SK-N-SH treated with all-trans-retinoic acid at 6 μM for 48 hours (cell line): Measurements from ENCODE around the gene CASP3.
"Not testable (repeated sequence)": the region's sequence is repeated elsewhere in the genome, so short reads cannot be mapped to it uniquely, and the experiment has no call there.

Experiments
- ATAC-seq: fragments of 200-7000 bp; cut with Tn5 transposase; 3 replicates; pipeline ENCODE4 v1.9.1; 2020; ENCODE audit warnings: mild to moderate bottlenecking, moderate library complexity
- ARNTL ChIP-seq: fragments of 450-650 bp; formaldehyde crosslinking; IDR thresholded peaks from 2 replicates; pipeline ENCODE4 v1.5.0; 2020; ENCODE audit warnings: low read depth, mild to moderate bottlenecking, moderate library complexity, borderline replicate concordance
- BACH2 ChIP-seq: fragments of 250-450 bp; sonication (Bioruptor Pico); IDR thresholded peaks from 2 replicates; pipeline ENCODE4 v1.9.0; 2021; ENCODE audit warnings: mild to moderate bottlenecking, borderline replicate concordance
- CREB5 ChIP-seq: fragments of 250-450 bp; sonication (Bioruptor Pico); IDR thresholded peaks from 2 replicates; pipeline ENCODE4 v1.5.1; 2020; ENCODE audit warnings: low read depth, mild to moderate bottlenecking, moderate library complexity
- CSDC2 ChIP-seq: fragments of 250-450 bp; sonication (Bioruptor Pico); IDR thresholded peaks from 2 replicates; pipeline ENCODE4 v1.5.0; 2020; ENCODE audit warnings: mild to moderate bottlenecking, moderate library complexity
- CSRNP3 ChIP-seq: fragments of 250-450 bp; sonication (Bioruptor Pico); IDR thresholded peaks from 2 replicates; pipeline ENCODE4 v1.5.1; 2021; ENCODE audit warnings: mild to moderate bottlenecking, moderate library complexity
- GLIS3 ChIP-seq: fragments of 250-450 bp; sonication (Bioruptor Pico); IDR thresholded peaks from 2 replicates; pipeline ENCODE4 v1.5.0; 2020; ENCODE audit warnings: mild to moderate bottlenecking, moderate library complexity
- OSR1 ChIP-seq: fragments of 250-450 bp; sonication (Bioruptor Pico); IDR thresholded peaks from 2 replicates; pipeline ENCODE4 v1.8.0; 2022; ENCODE audit warnings: moderate library complexity, mild to moderate bottlenecking, inconsistent platforms
- PPARA ChIP-seq: fragments of 250-450 bp; sonication (Bioruptor Pico); IDR thresholded peaks from 2 replicates; pipeline ENCODE4 v1.5.0; 2020; ENCODE audit warnings: mild to moderate bottlenecking, borderline replicate concordance
- RARB ChIP-seq: fragments of 250-450 bp; sonication (Bioruptor Pico); IDR thresholded peaks from 2 replicates; pipeline ENCODE4 v1.8.0; 2021; ENCODE audit warnings: mild to moderate bottlenecking, moderate library complexity
- SNAI2 ChIP-seq: fragments of 250-450 bp; sonication (Bioruptor Pico); IDR thresholded peaks from 2 replicates; pipeline ENCODE4 v1.5.0; 2020; ENCODE audit warnings: mild to moderate bottlenecking, moderate library complexity
- TCF4 ChIP-seq: fragments of 250-450 bp; sonication (Bioruptor Pico); IDR thresholded peaks from 2 replicates; pipeline ENCODE4 v1.8.0; 2021; ENCODE audit warnings: mild to moderate bottlenecking, moderate library complexity, borderline replicate concordance
- TSHZ2 ChIP-seq: fragments of 250-450 bp; sonication (Bioruptor Pico); IDR thresholded peaks from 2 replicates; pipeline ENCODE4 v1.5.0; 2020; ENCODE audit warnings: mild to moderate bottlenecking, moderate library complexity
- ZC3H10 ChIP-seq: fragments of 250-450 bp; sonication (Bioruptor Pico); IDR thresholded peaks from 2 replicates; pipeline ENCODE4 v1.5.1; 2021; ENCODE audit warnings: mild to moderate bottlenecking, moderate library complexity
- ZFP3 ChIP-seq: fragments of 250-450 bp; sonication (Bioruptor Pico); IDR thresholded peaks from 2 replicates; pipeline ENCODE4 v1.5.0; 2020; ENCODE audit warnings: mild to moderate bottlenecking, moderate library complexity
- ZFP30 ChIP-seq: fragments of 450-650 bp; formaldehyde crosslinking; IDR thresholded peaks from 2 replicates; pipeline ENCODE4 v1.5.0; 2022; ENCODE audit warnings: mild to moderate bottlenecking, moderate library complexity
- ZNF8 ChIP-seq: fragments of 450-650 bp; formaldehyde crosslinking; IDR thresholded peaks from 2 replicates; pipeline ENCODE4 v1.5.0; 2020; ENCODE audit warnings: mild to moderate bottlenecking, moderate library complexity

Gene CASP3

GRCh38 chr4:184632842-184633241 is 16.4 kb downstream of the CASP3 start:
- no peak for TF ChIP-seq PPARA
- no peak for TF ChIP-seq SNAI2 (CRISPR knock-in tag)
- TF ChIP-seq, all 23 proteins: peak for 0
- no peak for ATAC-seq

GRCh38 chr4:184628103-184628502 is 21.1 kb downstream of the CASP3 start:
- ATAC-seq = peak; percentile 74
- no peak for TF ChIP-seq ZFP30 (CRISPR knock-in tag)

- ATAC-seq = not testable (repeated sequence)
Measured at GRCh38 chr4:184625783-184626596, 23.3 kb downstream of the CASP3 start.

- TF ChIP-seq GLIS3 (CRISPR knock-in tag) (no peak), OSR1 (CRISPR knock-in tag) (no peak), TCF4 (no peak), CSRNP3 (CRISPR knock-in tag) (no peak), SNAI2 (CRISPR knock-in tag) (no peak), ZFP3 (CRISPR knock-in tag) (no peak)
- ATAC-seq = no peak
Measured at GRCh38 chr4:184624972-184625554, 24.2 kb downstream of the CASP3 start.

- ATAC-seq = not testable (repeated sequence)
Measured at GRCh38 chr4:184624504-184624903, 24.7 kb downstream of the CASP3 start.

- no peak for TF ChIP-seq CSDC2
- no peak for TF ChIP-seq CREB5 (CRISPR knock-in tag)
- no peak for TF ChIP-seq ZC3H10 (CRISPR knock-in tag)
- TF ChIP-seq ZNF8 = no peak
- no peak for TF ChIP-seq ZFP3 (CRISPR knock-in tag)
- no peak for TF ChIP-seq CSRNP3 (CRISPR knock-in tag)
- TF ChIP-seq TSHZ2 (CRISPR knock-in tag) = no peak
- ATAC-seq = no peak
Measured at GRCh38 chr4:184621518-184621917, 27.7 kb downstream of the CASP3 start.

- ATAC-seq = no peak
Measured at GRCh38 chr4:184620212-184620867, 28.9 kb downstream of the CASP3 start.

More at GRCh38 chr4:184620212-184620867, 28.9 kb downstream of the CASP3 start:
- no peak for TF ChIP-seq TCF4
- no peak for TF ChIP-seq SNAI2 (CRISPR knock-in tag)
- TF ChIP-seq BACH2 (CRISPR knock-in tag) = no peak
- no peak for TF ChIP-seq ARNTL (CRISPR knock-in tag)
- TF ChIP-seq RARB = no peak
- TF ChIP-seq ZFP3 (CRISPR knock-in tag) = no peak
